PC-3 (cell line): ENCODE measurements around the gene CCDC185. TPM values are rescaled to one million over a fixed set of nuclear protein-coding genes. Genes with fewer than 3 reads are reported as not detected.

Source experiments
- ATAC-seq: fragments of 200-7000 bp; cut with Tn5 transposase; 2 replicates; pipeline ENCODE4 v1.9.1; 2020; ENCODE audit warnings: mild to moderate bottlenecking, moderate library complexity
- BruUV-seq: library from RNA; stranded (reverse); fragments of 400-500 nt; replicated peaks from 2 replicates; lab custom pipeline; 2021; lab: Mats Ljungman, UMichigan
- CTCF ChIA-PET: fragments of 300-600 bp; sonication (Branson Sonifier 250); formaldehyde crosslinking; loops from one replicate; lab custom pipeline; 2022; ENCODE audit warnings: antibody characterized with exemption; lab: Charles Lee
- POLR2A ChIA-PET: fragments of 300-600 bp; sonication (Branson Sonifier 250); formaldehyde crosslinking; loops from one replicate; lab custom pipeline; 2022; ENCODE audit warnings: antibody characterized with exemption; ENCODE audit not compliant: unreplicated experiment; lab: Charles Lee
- DNase-seq: peaks from one replicate; pipeline ENCODE4 v3.0.0-alpha.2; 2015
- H2AFZ ChIP-seq: fragments of 300-600 bp; sonication (generic); 2 replicates; pipeline ENCODE4 v1.6.0; 2016; ENCODE audit warnings: antibody characterized with exemption, low read length
- H3F3A ChIP-seq: fragments of 300-600 bp; sonication (generic); one replicate; pipeline ENCODE4 v1.6.0; 2017; ENCODE audit warnings: antibody characterized with exemption, low read length, control low read depth, mild to moderate bottlenecking; ENCODE audit not compliant: unreplicated experiment
- H3K27ac ChIP-seq: fragments of 300-600 bp; sonication (generic); 2 replicates; pipeline ENCODE4 v1.5.1; 2016; ENCODE audit warnings: mild to moderate bottlenecking, low read length
- H3K27me3 ChIP-seq: fragments of 300-600 bp; sonication (generic); 2 replicates; pipeline ENCODE4 v1.6.1; 2016; ENCODE audit warnings: low read length, mixed read lengths
- H3K36me3 ChIP-seq: fragments of 300-600 bp; sonication (generic); 2 replicates; pipeline ENCODE4 v1.6.1; 2016; ENCODE audit warnings: low read depth, mixed run types, low read length, mixed read lengths
- H3K4me1 ChIP-seq: fragments of 300-600 bp; sonication (generic); 2 replicates; pipeline ENCODE4 v1.5.1; 2016; ENCODE audit warnings: low read length; ENCODE audit not compliant: insufficient read depth
- H3K4me2 ChIP-seq: fragments of 300-600 bp; sonication (generic); 2 replicates; pipeline ENCODE4 v1.6.0; 2016; ENCODE audit warnings: low read length
- H3K4me3 ChIP-seq: fragments of 300-600 bp; sonication (generic); 2 replicates; pipeline ENCODE4 v1.5.1; 2016; ENCODE audit warnings: mild to moderate bottlenecking, low read length, mixed read lengths
- H3K79me2 ChIP-seq: fragments of 300-600 bp; sonication (generic); 2 replicates; pipeline ENCODE4 v1.6.1; 2017; ENCODE audit warnings: low read length, mixed read lengths
- H3K9ac ChIP-seq: fragments of 300-600 bp; sonication (generic); 2 replicates; pipeline ENCODE4 v1.6.0; 2016; ENCODE audit warnings: mild to moderate bottlenecking, low read length
- H3K9me2 ChIP-seq: fragments of 300-600 bp; sonication (generic); replicated peaks from 2 replicates; pipeline ENCODE4 v1.6.1; 2016; ENCODE audit warnings: mixed run types, low read length, mixed read lengths
- H3K9me3 ChIP-seq: fragments of 300-600 bp; sonication (generic); 2 replicates; pipeline ENCODE4 v1.6.1; 2016; ENCODE audit warnings: low read length, mixed read lengths
- H4K20me1 ChIP-seq: fragments of 300-600 bp; sonication (generic); 2 replicates; pipeline ENCODE4 v1.6.1; 2016; ENCODE audit warnings: low read length, mixed read lengths
- CTCF ChIP-seq: fragments of 300-600 bp; sonication (generic); conservative IDR thresholded peaks from 2 replicates; pipeline ENCODE4 v1.5.1; 2017; ENCODE audit warnings: antibody characterized with exemption, low read depth, mild to moderate bottlenecking, low read length
- EZH2 ChIP-seq: fragments of 300-600 bp; sonication (generic); IDR thresholded peaks from one replicate; pipeline ENCODE4 v1.6.1; 2017; ENCODE audit warnings: antibody characterized with exemption, mild to moderate bottlenecking, low read length; ENCODE audit not compliant: unreplicated experiment
- EZH2phosphoT487 ChIP-seq: fragments of 300-600 bp; sonication (generic); IDR thresholded peaks from 2 replicates; pipeline ENCODE4 v1.6.1; 2018; ENCODE audit warnings: mild to moderate bottlenecking, antibody characterized with exemption, low read length, borderline replicate concordance
- intact Hi-C: fragments of 100-400 bp; cut with micrococcal nuclease; formaldehyde crosslinking; loops from 2 replicates; pipeline ENCODE4 v1.9.0; 2023
- total RNA-seq: library from RNA; depleted of rRNA; stranded (reverse); fragments of >200 nt; gene quantifications from 2 replicates; pipeline ENCODE4 v1.2.3, GENCODE V29; 2014

CCDC185 gene
- total RNA-seq, 1 experiment from 2014 or later: not detected

GRCh38 chr1:223429313-223429731 is 36.1 kb downstream of the CCDC185 start:
- no peaks in the 10 kb centered on the region for H3F3A ChIP-seq
- no peak for DNase-seq
- intact Hi-C loops: no loop called here
- H4K20me1 ChIP-seq: no peaks in the 10 kb centered on the region
- TF ChIP-seq CTCF (no peak), EZH2phosphoT487 (no peak), EZH2 (no peak)
- H3K9me2 ChIP-seq: no peaks in the 10 kb centered on the region
- H3K27ac ChIP-seq: no peak overlapping the region
- BruUV-seq: no TSS peak
- H2AFZ ChIP-seq: no peak overlapping the region
- no peak for ATAC-seq
- ChIA-PET CTCF (no interaction called here), POLR2A (no interaction called here)
- no peaks in the 10 kb centered on the region for H3K36me3 ChIP-seq
- no peak overlapping the region for H3K4me3 ChIP-seq
- H3K4me1 ChIP-seq: no peaks in the 10 kb centered on the region
- H3K27me3 ChIP-seq: peaks cover 42% of the 10 kb centered on the region
- H3K9ac ChIP-seq: no peak overlapping the region
- no peaks in the 10 kb centered on the region for H3K79me2 ChIP-seq
- no peak overlapping the region for H3K4me2 ChIP-seq
- no peaks in the 10 kb centered on the region for H3K9me3 ChIP-seq

- H3K79me2 ChIP-seq: no peaks in the 10 kb centered on the region
- DNase-seq (peak; percentile 14), ATAC-seq (no peak)
- no peaks in the 10 kb centered on the region for H3K36me3 ChIP-seq
- H3K27me3 ChIP-seq: peaks cover 37% of the 10 kb centered on the region
- no peaks in the 10 kb centered on the region for H3F3A ChIP-seq
- no TSS peak for BruUV-seq
- no peak overlapping the region for H3K4me2 ChIP-seq
- no peak overlapping the region for H3K4me3 ChIP-seq
- no peaks in the 10 kb centered on the region for H4K20me1 ChIP-seq
- ChIA-PET POLR2A (no interaction called here), CTCF (no interaction called here)
- no peaks in the 10 kb centered on the region for H3K4me1 ChIP-seq
- H2AFZ ChIP-seq: no peak overlapping the region
- H3K9me3 ChIP-seq: no peaks in the 10 kb centered on the region
- no peaks in the 10 kb centered on the region for H3K9me2 ChIP-seq
- no peak overlapping the region for H3K9ac ChIP-seq
- no peak for TF ChIP-seq EZH2phosphoT487
- intact Hi-C loops: no loop called here
- H3K27ac ChIP-seq: no peak overlapping the region
These were observed 36.6 kb downstream of the CCDC185 start for GRCh38 chr1:223429821-223430220.

GRCh38 chr1:223430236-223430635 is 37.0 kb downstream of the CCDC185 start:
- no TSS peak for BruUV-seq
- TF ChIP-seq EZH2phosphoT487 (no peak), EZH2 (no peak), CTCF (no peak)
- H3K4me3 ChIP-seq: no peak overlapping the region
- CTCF ChIA-PET: no interaction called here
- POLR2A ChIA-PET: no interaction called here
- no peaks in the 10 kb centered on the region for H3F3A ChIP-seq
- H3K27ac ChIP-seq: no peak overlapping the region
- no peaks in the 10 kb centered on the region for H4K20me1 ChIP-seq
- intact Hi-C loops: no loop called here
- no peaks in the 10 kb centered on the region for H3K9me3 ChIP-seq
- DNase-seq (no peak), ATAC-seq (no peak)
- peaks cover 33% of the 10 kb centered on the region for H3K27me3 ChIP-seq
- no peaks in the 10 kb centered on the region for H3K79me2 ChIP-seq
- no peaks in the 10 kb centered on the region for H3K9me2 ChIP-seq
- H3K36me3 ChIP-seq: no peaks in the 10 kb centered on the region
- H3K9ac ChIP-seq: no peak overlapping the region
- no peak overlapping the region for H2AFZ ChIP-seq
- no peak overlapping the region for H3K4me2 ChIP-seq
- no peaks in the 10 kb centered on the region for H3K4me1 ChIP-seq
